HFFc6 (cell line): ENCODE results near the gene FAM209B. TPM values are rescaled to one million over a fixed set of nuclear protein-coding genes. Genes with fewer than 3 reads are reported as not detected.
"Not testable (repeated sequence)": the region's sequence is repeated elsewhere in the genome, so short reads cannot be mapped to it uniquely, and the experiment has no call there.

ENCODE experiments used
- DNase-seq: peaks from one replicate; pipeline ENCODE4 v3.0.0-alpha.2; 2018
- H3K27ac Mint-ChIP-seq: 2 replicates; pipeline ENCODE4 v1.8.0; 2020; ENCODE audit warnings: mild to moderate bottlenecking, mixed read lengths
- H3K27me3 Mint-ChIP-seq: 2 replicates; pipeline ENCODE4 v1.8.0; 2021; ENCODE audit warnings: mild to moderate bottlenecking, moderate library complexity, mixed read lengths; ENCODE audit not compliant: insufficient read depth
- H3K36me3 Mint-ChIP-seq: 2 replicates; pipeline ENCODE4 v1.8.0; 2021; ENCODE audit warnings: low read depth, mixed read lengths
- H3K4me1 Mint-ChIP-seq: 2 replicates; pipeline ENCODE4 v1.8.0; 2020; ENCODE audit warnings: low read depth, mixed read lengths
- H3K4me3 Mint-ChIP-seq: 2 replicates; pipeline ENCODE4 v1.8.0; 2020; ENCODE audit warnings: mild to moderate bottlenecking, moderate library complexity, mixed read lengths
- H3K9me3 Mint-ChIP-seq: 2 replicates; pipeline ENCODE4 v1.8.0; 2020; ENCODE audit warnings: mild to moderate bottlenecking, mixed read lengths
- CTCF ChIP-seq: fragments of 200-600 bp; sonication (generic); IDR thresholded peaks from 2 replicates; pipeline ENCODE4 v1.5.0; 2021; ENCODE audit warnings: antibody characterized with exemption, mild to moderate bottlenecking
- total RNA-seq, 6 experiments: library from RNA; stranded (reverse); fragmentation: NEBNext Ultra II Directional; extraction: Animal tissue kit (Norgen Biotek cat#: 25700); gene quantifications; 2 replicates in 1 of 6; 3 replicates in 5 of 6; pipeline ENCODE4 v1.2.3, GENCODE V29; 2021

FAM209B gene
- total RNA-seq, 6 experiments from 2014 or later, result 0.28 to 0.31 TPM; not detected in 4

GRCh38 chr20:56520180-56520579 is 12.9 kb upstream of the FAM209B start:
- TF ChIP-seq CTCF, result no peak
- no peak overlapping the region for H3K4me3 Mint-ChIP-seq
- H3K36me3 Mint-ChIP-seq, result peaks cover 54% of the 10 kb centered on the region
- H3K27me3 Mint-ChIP-seq, result no peaks in the 10 kb centered on the region; the same call in none of the 2 replicates
- DNase-seq, result no peak
- no peaks in the 10 kb centered on the region for H3K4me1 Mint-ChIP-seq
- peaks cover 15% of the 10 kb centered on the region for H3K9me3 Mint-ChIP-seq
- H3K27ac Mint-ChIP-seq, result no peak overlapping the region

- not testable (repeated sequence) for H3K27ac Mint-ChIP-seq, DNase-seq, H3K4me1 Mint-ChIP-seq, H3K4me3 Mint-ChIP-seq, H3K27me3 Mint-ChIP-seq
- H3K36me3 Mint-ChIP-seq, result peaks cover 49% of the 10 kb centered on the region
- peaks cover 15% of the 10 kb centered on the region for H3K9me3 Mint-ChIP-seq
Measured at GRCh38 chr20:56520746-56521354, 12.2 kb upstream of the FAM209B start.

- H3K27me3 Mint-ChIP-seq, result no peaks in the 10 kb centered on the region; the same call in none of the 2 replicates
- no peak for DNase-seq
- no peak overlapping the region for H3K4me3 Mint-ChIP-seq
- peaks cover 47% of the 10 kb centered on the region for H3K36me3 Mint-ChIP-seq
- no peak for TF ChIP-seq CTCF
- peaks cover 15% of the 10 kb centered on the region for H3K9me3 Mint-ChIP-seq
- H3K4me1 Mint-ChIP-seq, result no peaks in the 10 kb centered on the region
- H3K27ac Mint-ChIP-seq, result no peak overlapping the region
Measured at GRCh38 chr20:56522311-56522710, 10.7 kb upstream of the FAM209B start.

GRCh38 chr20:56524444-56524843 is 8.6 kb upstream of the FAM209B start, which contains the start of gene FAM209A:
FAM209A (plus strand) TSS chr20:56524744; CDS start chr20:56524809, 65 bp downstream.
- Mint-ChIP-seq H3K36me3 (peaks cover 27% of the 10 kb centered on the region), H3K9me3 (peaks cover 15% of the 10 kb centered on the region)
- H3K27ac Mint-ChIP-seq, H3K4me3 Mint-ChIP-seq, H3K4me1 Mint-ChIP-seq, H3K27me3 Mint-ChIP-seq, DNase-seq: not testable (repeated sequence)

- no peak overlapping the region for H3K27ac Mint-ChIP-seq
- no peaks in the 10 kb centered on the region for H3K36me3 Mint-ChIP-seq
- no peaks in the 10 kb centered on the region for H3K9me3 Mint-ChIP-seq
- H3K27me3 Mint-ChIP-seq, result peaks cover 2% of the 10 kb centered on the region
- no peaks in the 10 kb centered on the region for H3K4me1 Mint-ChIP-seq
- H3K4me3 Mint-ChIP-seq, result no peak overlapping the region
- no peak for DNase-seq
- TF ChIP-seq CTCF, result no peak
Measured at GRCh38 chr20:56527521-56527920, 5.5 kb upstream of the FAM209B start.

GRCh38 chr20:56537997-56538396 is 5.0 kb downstream of the FAM209B start:
- no peak overlapping the region for H3K27ac Mint-ChIP-seq
- H3K27me3 Mint-ChIP-seq, result peaks cover 11% of the 10 kb centered on the region
- H3K36me3 Mint-ChIP-seq, result no peaks in the 10 kb centered on the region
- no peak overlapping the region for H3K4me3 Mint-ChIP-seq
- no peak for TF ChIP-seq CTCF
- no peaks in the 10 kb centered on the region for H3K9me3 Mint-ChIP-seq
- H3K4me1 Mint-ChIP-seq, result no peaks in the 10 kb centered on the region; the same call in 1 of the 2 replicates
- no peak for DNase-seq
